ENCODE results near the gene ADD3.

- TF ChIP-seq POLR2AphosphoS5 (IDR thresholded peaks at IDR 0.05; ENCODE audit: low read depth, low read length) (no peak), TCF7L2 (IDR thresholded peaks at IDR 0.05; ENCODE audit: low read depth, low read length) (no peak)
- TF ChIP-seq, protein P1, sequence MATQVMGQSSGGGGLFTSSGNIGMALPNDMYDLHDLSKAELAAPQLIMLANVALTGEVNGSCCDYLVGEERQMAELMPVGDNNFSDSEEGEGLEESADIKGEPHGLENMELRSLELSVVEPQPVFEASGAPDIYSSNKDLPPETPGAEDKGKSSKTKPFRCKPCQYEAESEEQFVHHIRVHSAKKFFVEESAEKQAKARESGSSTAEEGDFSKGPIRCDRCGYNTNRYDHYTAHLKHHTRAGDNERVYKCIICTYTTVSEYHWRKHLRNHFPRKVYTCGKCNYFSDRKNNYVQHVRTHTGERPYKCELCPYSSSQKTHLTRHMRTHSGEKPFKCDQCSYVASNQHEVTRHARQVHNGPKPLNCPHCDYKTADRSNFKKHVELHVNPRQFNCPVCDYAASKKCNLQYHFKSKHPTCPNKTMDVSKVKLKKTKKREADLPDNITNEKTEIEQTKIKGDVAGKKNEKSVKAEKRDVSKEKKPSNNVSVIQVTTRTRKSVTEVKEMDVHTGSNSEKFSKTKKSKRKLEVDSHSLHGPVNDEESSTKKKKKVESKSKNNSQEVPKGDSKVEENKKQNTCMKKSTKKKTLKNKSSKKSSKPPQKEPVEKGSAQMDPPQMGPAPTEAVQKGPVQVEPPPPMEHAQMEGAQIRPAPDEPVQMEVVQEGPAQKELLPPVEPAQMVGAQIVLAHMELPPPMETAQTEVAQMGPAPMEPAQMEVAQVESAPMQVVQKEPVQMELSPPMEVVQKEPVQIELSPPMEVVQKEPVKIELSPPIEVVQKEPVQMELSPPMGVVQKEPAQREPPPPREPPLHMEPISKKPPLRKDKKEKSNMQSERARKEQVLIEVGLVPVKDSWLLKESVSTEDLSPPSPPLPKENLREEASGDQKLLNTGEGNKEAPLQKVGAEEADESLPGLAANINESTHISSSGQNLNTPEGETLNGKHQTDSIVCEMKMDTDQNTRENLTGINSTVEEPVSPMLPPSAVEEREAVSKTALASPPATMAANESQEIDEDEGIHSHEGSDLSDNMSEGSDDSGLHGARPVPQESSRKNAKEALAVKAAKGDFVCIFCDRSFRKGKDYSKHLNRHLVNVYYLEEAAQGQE (IDR thresholded peaks at IDR 0.05; ENCODE audit: insufficient read depth in 1 of 2, low read depth in 2 of 2, low read length in 1 of 2), result no peak
These were observed 152.3 kb downstream of the ADD3 start for GRCh38 chr10:110160081-110160480.

Measured in Panc1 (cell line).